Peyer's patch (tissue), 4 donors: ENCODE data around the gene ABL1.

Source experiments
- POLR2A ChIP-seq, 2 donors: fragments of 450-650 bp; IDR thresholded peaks; one replicate each; pipeline ENCODE4 v1.5.1; 2017; ENCODE audit warnings: antibody characterized with exemption in 2 of 2, mild to moderate bottlenecking in 2 of 2, moderate library complexity in 2 of 2
- TF ChIP-seq, protein P1 (sequence below), 6 experiments: fragments of 450-650 bp in 4 of 6; fragments of 200-600 bp in 2 of 6; sonication (generic) in 1 of 6; IDR thresholded peaks; one replicate each; pipeline ENCODE4 v1.5.1; 2017 to 2019; ENCODE audit warnings: antibody characterized with exemption in 6 of 6, mild to moderate bottlenecking in 3 of 6, moderate library complexity in 1 of 6

- TF ChIP-seq, protein P1, sequence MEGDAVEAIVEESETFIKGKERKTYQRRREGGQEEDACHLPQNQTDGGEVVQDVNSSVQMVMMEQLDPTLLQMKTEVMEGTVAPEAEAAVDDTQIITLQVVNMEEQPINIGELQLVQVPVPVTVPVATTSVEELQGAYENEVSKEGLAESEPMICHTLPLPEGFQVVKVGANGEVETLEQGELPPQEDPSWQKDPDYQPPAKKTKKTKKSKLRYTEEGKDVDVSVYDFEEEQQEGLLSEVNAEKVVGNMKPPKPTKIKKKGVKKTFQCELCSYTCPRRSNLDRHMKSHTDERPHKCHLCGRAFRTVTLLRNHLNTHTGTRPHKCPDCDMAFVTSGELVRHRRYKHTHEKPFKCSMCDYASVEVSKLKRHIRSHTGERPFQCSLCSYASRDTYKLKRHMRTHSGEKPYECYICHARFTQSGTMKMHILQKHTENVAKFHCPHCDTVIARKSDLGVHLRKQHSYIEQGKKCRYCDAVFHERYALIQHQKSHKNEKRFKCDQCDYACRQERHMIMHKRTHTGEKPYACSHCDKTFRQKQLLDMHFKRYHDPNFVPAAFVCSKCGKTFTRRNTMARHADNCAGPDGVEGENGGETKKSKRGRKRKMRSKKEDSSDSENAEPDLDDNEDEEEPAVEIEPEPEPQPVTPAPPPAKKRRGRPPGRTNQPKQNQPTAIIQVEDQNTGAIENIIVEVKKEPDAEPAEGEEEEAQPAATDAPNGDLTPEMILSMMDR (IDR thresholded peaks at IDR 0.05): no peak
- no peak for TF ChIP-seq POLR2A (IDR thresholded peaks at IDR 0.05)
Observed at GRCh38 chr9:130852801-130853200, 17.7 kb downstream of the ABL1 start.
